ENCODE results near the gene TOMM20.

Gene TOMM20

DNA sequence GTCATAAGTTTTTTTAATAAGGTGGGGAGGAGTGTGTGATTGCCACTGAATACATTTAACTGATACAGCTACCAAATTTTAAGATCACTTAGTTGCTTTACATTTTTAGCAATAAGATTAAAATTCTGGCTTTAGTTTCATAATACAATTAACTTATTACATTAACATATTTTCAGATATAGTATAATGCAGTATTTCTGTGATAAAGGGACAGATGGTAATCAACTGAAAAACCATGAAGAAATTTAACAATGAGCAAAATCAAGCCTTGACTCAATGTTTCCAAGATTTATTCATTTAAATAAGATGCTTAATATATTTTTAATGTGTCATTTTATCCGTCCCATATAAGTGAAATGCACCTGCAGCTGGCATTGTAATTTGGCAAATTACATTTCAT, 4.0 kb downstream of the TOMM20 start:
- Histone ChIP-seq H3K9ac (ENCODE audit: low read length) (no peak overlapping the region), H2AFZ (ENCODE audit: low read length) (no peak overlapping the region), H3K36me3 (replicated peaks; ENCODE audit: insufficient read depth, low read length) (peaks cover 15% of the 10 kb centered on the region), H3K4me3 (ENCODE audit: low read length) (no peak overlapping the region), H3F3A (ENCODE audit: insufficient read depth, low read length) (peaks cover 5% of the 10 kb centered on the region), H4K20me1 (ENCODE audit: insufficient read depth, low read length) (peaks cover 29% of the 10 kb centered on the region), H3K27ac (ENCODE audit: low read length) (no peak overlapping the region), H3K4me2 (ENCODE audit: low read depth, low read length) (no peak overlapping the region), H3K27me3 (replicated peaks; ENCODE audit: insufficient read depth, low read length) (no peaks in the 10 kb centered on the region), H3K9me2 (replicated peaks; ENCODE audit: insufficient read depth, low read length) (no peaks in the 10 kb centered on the region), H3K79me2 (ENCODE audit: low read length) (peaks cover 90% of the 10 kb centered on the region), H3K4me1 (ENCODE audit: low read length) (peaks cover 5% of the 10 kb centered on the region; the same call in 1 of the 2 replicates), H3K9me3 (replicated peaks; ENCODE audit: insufficient read depth, low read length) (no peaks in the 10 kb centered on the region)
- DNase-seq, result no peak
- TF ChIP-seq, protein P1, sequence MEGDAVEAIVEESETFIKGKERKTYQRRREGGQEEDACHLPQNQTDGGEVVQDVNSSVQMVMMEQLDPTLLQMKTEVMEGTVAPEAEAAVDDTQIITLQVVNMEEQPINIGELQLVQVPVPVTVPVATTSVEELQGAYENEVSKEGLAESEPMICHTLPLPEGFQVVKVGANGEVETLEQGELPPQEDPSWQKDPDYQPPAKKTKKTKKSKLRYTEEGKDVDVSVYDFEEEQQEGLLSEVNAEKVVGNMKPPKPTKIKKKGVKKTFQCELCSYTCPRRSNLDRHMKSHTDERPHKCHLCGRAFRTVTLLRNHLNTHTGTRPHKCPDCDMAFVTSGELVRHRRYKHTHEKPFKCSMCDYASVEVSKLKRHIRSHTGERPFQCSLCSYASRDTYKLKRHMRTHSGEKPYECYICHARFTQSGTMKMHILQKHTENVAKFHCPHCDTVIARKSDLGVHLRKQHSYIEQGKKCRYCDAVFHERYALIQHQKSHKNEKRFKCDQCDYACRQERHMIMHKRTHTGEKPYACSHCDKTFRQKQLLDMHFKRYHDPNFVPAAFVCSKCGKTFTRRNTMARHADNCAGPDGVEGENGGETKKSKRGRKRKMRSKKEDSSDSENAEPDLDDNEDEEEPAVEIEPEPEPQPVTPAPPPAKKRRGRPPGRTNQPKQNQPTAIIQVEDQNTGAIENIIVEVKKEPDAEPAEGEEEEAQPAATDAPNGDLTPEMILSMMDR (IDR thresholded peaks at IDR 0.05; ENCODE audit: low read length), result no peak
- TF ChIP-seq EZH2phosphoT487 (IDR thresholded peaks at IDR 0.05; ENCODE audit: low read length) (no peak), EZH2 (optimal IDR thresholded peaks at IDR 0.05; ENCODE audit: low read depth, low read length) (no peak)

DNA sequence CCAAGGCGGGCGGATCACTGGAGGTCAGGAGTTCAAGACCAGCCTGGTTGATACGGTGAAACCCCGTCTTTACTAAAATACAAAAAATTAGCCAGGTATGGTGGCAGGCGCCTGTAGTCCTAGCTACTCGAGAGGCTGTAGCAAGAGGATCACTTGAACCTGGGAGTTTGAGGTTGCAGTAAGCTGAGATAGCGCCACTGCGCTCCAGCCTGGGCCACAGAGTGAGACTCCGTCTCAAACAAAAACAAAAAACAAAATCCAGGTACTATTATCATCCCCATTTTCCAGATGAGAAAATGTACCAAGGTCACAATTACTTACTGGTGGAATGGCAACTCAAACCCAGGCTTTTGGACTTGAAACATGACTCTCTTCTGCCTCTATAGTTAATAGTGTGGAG, 4.5 kb downstream of the TOMM20 start:
- Histone ChIP-seq H4K20me1 (ENCODE audit: insufficient read depth, low read length) (peaks cover 29% of the 10 kb centered on the region), H3K27ac (ENCODE audit: low read length) (no peak overlapping the region), H3K4me1 (ENCODE audit: low read length) (peaks cover 5% of the 10 kb centered on the region; the same call in 1 of the 2 replicates), H3K79me2 (ENCODE audit: low read length) (peaks cover 95% of the 10 kb centered on the region), H3K9me2 (replicated peaks; ENCODE audit: insufficient read depth, low read length) (no peaks in the 10 kb centered on the region), H3K27me3 (replicated peaks; ENCODE audit: insufficient read depth, low read length) (no peaks in the 10 kb centered on the region), H3F3A (ENCODE audit: insufficient read depth, low read length) (peaks cover 3% of the 10 kb centered on the region), H3K36me3 (replicated peaks; ENCODE audit: insufficient read depth, low read length) (peaks cover 20% of the 10 kb centered on the region), H3K9me3 (replicated peaks; ENCODE audit: insufficient read depth, low read length) (no peaks in the 10 kb centered on the region), H3K4me2 (ENCODE audit: low read depth, low read length) (no peak overlapping the region), H3K9ac (ENCODE audit: low read length) (no peak overlapping the region), H2AFZ (ENCODE audit: low read length) (no peak overlapping the region), H3K4me3 (ENCODE audit: low read length) (no peak overlapping the region)
- TF ChIP-seq EZH2 (optimal IDR thresholded peaks at IDR 0.05; ENCODE audit: low read depth, low read length) (no peak), EZH2phosphoT487 (IDR thresholded peaks at IDR 0.05; ENCODE audit: low read length) (no peak)
- TF ChIP-seq, protein P1 (IDR thresholded peaks at IDR 0.05; ENCODE audit: low read length), result no peak
- DNase-seq, result no peak

DNA sequence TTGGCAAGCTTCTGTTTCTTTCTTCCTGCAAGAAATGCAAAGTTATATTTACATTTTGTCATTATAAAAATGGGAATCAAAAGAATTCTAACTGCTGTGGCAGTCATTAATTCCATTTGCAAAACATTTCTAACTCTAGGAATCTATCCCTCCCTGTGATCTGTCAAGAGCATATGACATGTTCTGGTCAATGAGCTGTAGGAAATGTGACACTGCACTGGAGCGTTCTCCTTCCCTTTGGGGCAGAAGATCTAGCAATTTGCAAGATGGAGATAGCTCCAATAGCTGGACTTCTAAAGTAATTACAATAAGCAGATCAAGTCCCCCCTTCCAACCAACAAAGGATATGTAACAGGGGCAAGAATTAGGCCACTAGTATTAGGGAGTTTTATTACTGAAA, 6.3 kb downstream of the TOMM20 start:
- Histone ChIP-seq H3K36me3 (replicated peaks; ENCODE audit: insufficient read depth, low read length) (peaks cover 20% of the 10 kb centered on the region), H3K4me2 (ENCODE audit: low read depth, low read length) (no peak overlapping the region)

More for the DNA sequence above, 6.3 kb downstream of the TOMM20 start:
- no peak for TF ChIP-seq EZH2 (optimal IDR thresholded peaks at IDR 0.05; ENCODE audit: low read depth, low read length)
- TF ChIP-seq, protein P1 (IDR thresholded peaks at IDR 0.05; ENCODE audit: low read length), result no peak
- no peak overlapping the region for H3K27ac ChIP-seq (ENCODE audit: low read length)
- no peak overlapping the region for H3K9ac ChIP-seq (ENCODE audit: low read length)
- peaks cover 5% of the 10 kb centered on the region; the same call in 1 of the 2 replicates for H3K4me1 ChIP-seq (ENCODE audit: low read length)
- H3F3A ChIP-seq (ENCODE audit: insufficient read depth, low read length), result no peaks in the 10 kb centered on the region; the same call in 1 of the 2 replicates
- no peaks in the 10 kb centered on the region for H3K9me2 ChIP-seq (replicated peaks; ENCODE audit: insufficient read depth, low read length)
- H3K4me3 ChIP-seq (ENCODE audit: low read length), result no peak overlapping the region
- no peaks in the 10 kb centered on the region for H3K27me3 ChIP-seq (replicated peaks; ENCODE audit: insufficient read depth, low read length)
- no peak overlapping the region for H2AFZ ChIP-seq (ENCODE audit: low read length)
- no peak for DNase-seq
- no peaks in the 10 kb centered on the region for H3K9me3 ChIP-seq (replicated peaks; ENCODE audit: insufficient read depth, low read length)
- peaks cover 100% of the 10 kb centered on the region for H3K79me2 ChIP-seq (ENCODE audit: low read length)
- H4K20me1 ChIP-seq (ENCODE audit: insufficient read depth, low read length), result peaks cover 29% of the 10 kb centered on the region
